Activated B cell treated with CpG ODN at 0.5 μM for 24 hours (primary cell): Measurements from ENCODE around the gene KCNMA1. TPM values are rescaled to one million over a fixed set of nuclear protein-coding genes. Genes with fewer than 3 reads are reported as not detected.

ENCODE experiments used
- ATAC-seq: fragments of 200-7000 bp; cut with Tn5 transposase; one replicate; pipeline ENCODE4 v1.10.0; 2021; ENCODE audit warnings: low read depth, mild to moderate bottlenecking, moderate library complexity
- CTCF ChIA-PET: fragments of 350-600 bp; sonication (Branson Sonifier 250); formaldehyde crosslinking; loops from one replicate; lab custom pipeline; 2021; ENCODE audit warnings: antibody characterized with exemption; lab: Charles Lee
- POLR2A ChIA-PET: fragments of 350-600 bp; sonication (Branson Sonifier 250); formaldehyde crosslinking; loops from one replicate; lab custom pipeline; 2021; ENCODE audit warnings: antibody characterized with exemption; lab: Charles Lee
- DNase-seq: peaks from one replicate; pipeline ENCODE4 v3.0.0; 2022
- H3K27ac Mint-ChIP-seq: one replicate; pipeline ENCODE4 v1.8.0; 2020; ENCODE audit warnings: mixed read lengths
- H3K27me3 Mint-ChIP-seq: one replicate; pipeline ENCODE4 v1.8.0; 2021; ENCODE audit warnings: mixed read lengths
- H3K36me3 Mint-ChIP-seq: one replicate; pipeline ENCODE4 v1.8.0; 2021; ENCODE audit warnings: low read depth, mixed read lengths
- H3K4me1 Mint-ChIP-seq: one replicate; pipeline ENCODE4 v1.8.0; 2021; ENCODE audit warnings: mixed read lengths
- H3K4me3 Mint-ChIP-seq: one replicate; pipeline ENCODE4 v1.8.0; 2020; ENCODE audit warnings: mild to moderate bottlenecking, mixed read lengths
- H3K9me3 Mint-ChIP-seq: one replicate; pipeline ENCODE4 v1.8.0; 2020; ENCODE audit warnings: mixed read lengths
- intact Hi-C: fragments of 100-400 bp; cut with micrococcal nuclease; formaldehyde crosslinking; loops from one replicate; pipeline ENCODE4 v1.15.1; 2024
- total RNA-seq: library from RNA; stranded (reverse); gene quantifications from 2 replicates; pipeline ENCODE4 v1.2.3, GENCODE V29; 2022
- TF ChIP-seq, protein P1 (sequence below): fragments of 200-600 bp; IDR thresholded peaks from one replicate; pipeline ENCODE4 v1.8.0; 2022; ENCODE audit warnings: antibody characterized with exemption, mild to moderate bottlenecking

The KCNMA1 gene
- total RNA-seq, 1 donor from 2014 or later: 3.7 TPM

DNA sequence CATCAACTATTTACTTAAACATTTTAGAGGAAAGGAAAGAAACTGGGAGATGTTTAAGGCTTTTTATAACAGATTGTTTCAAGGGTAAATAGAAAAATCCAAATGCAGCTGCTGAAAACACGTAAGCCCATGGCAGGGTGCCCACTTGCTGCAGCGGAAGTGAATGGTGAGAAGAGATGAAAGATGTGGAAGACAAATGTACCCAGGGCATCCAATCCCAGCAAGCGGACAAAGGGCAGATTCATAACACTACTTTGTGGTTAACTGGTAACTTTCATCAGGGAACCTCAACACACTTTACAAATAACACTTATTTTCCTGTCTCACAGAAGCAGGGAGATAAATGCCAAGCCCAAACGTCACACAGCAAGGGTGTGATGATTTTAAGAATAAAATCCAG lies 358.4 kb downstream of the KCNMA1 start:
- Mint-ChIP-seq H3K4me3 (no peak overlapping the region), H3K9me3 (peaks cover 3% of the 10 kb centered on the region), H3K27ac (no peak overlapping the region), H3K36me3 (no peaks in the 10 kb centered on the region), H3K4me1 (peaks cover 10% of the 10 kb centered on the region), H3K27me3 (peaks cover 22% of the 10 kb centered on the region)
- no peak for DNase-seq
- TF ChIP-seq, protein P1, sequence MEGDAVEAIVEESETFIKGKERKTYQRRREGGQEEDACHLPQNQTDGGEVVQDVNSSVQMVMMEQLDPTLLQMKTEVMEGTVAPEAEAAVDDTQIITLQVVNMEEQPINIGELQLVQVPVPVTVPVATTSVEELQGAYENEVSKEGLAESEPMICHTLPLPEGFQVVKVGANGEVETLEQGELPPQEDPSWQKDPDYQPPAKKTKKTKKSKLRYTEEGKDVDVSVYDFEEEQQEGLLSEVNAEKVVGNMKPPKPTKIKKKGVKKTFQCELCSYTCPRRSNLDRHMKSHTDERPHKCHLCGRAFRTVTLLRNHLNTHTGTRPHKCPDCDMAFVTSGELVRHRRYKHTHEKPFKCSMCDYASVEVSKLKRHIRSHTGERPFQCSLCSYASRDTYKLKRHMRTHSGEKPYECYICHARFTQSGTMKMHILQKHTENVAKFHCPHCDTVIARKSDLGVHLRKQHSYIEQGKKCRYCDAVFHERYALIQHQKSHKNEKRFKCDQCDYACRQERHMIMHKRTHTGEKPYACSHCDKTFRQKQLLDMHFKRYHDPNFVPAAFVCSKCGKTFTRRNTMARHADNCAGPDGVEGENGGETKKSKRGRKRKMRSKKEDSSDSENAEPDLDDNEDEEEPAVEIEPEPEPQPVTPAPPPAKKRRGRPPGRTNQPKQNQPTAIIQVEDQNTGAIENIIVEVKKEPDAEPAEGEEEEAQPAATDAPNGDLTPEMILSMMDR: no peak
- intact Hi-C loops: no loop called here
- CTCF ChIA-PET: no interaction called here
- POLR2A ChIA-PET: no interaction called here
- no peak for ATAC-seq

DNA sequence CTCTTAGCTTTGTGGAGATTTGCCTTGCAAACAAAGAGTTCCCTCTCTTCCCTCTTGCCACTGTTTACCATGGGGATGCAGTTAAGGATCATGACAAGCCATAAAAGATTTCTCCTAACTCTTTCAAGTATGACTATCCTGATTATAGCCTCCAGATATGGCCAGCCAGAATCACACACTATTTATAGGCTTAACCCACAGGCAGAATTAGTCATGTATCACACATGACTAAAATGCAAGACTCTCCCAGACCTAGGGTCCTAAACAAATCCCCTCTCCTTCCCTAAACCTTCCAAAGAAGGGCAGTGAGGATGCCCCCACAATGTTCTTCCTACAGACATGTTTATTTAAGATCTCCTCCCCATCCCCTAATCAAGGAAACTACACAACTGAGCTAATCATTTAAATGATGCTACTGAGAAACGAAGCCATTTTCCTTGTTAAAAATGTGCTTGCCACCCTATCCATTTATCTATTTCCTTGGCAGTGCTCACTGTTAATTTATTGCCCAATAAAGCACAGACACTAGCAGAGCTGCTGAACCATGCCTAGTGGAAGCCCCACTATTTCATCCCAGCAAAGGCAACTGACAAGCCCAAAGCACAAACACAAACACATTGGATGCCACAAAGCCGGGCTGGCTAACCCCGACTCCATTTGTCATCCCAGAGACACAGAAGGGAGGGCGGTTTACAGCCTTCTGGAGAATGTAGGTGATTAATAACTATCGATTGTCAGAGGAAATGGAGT lies 363.4 kb downstream of the KCNMA1 start:
- ChIA-PET CTCF (no interaction called here), POLR2A (no interaction called here)
- Mint-ChIP-seq H3K4me1 (no peaks in the 10 kb centered on the region), H3K36me3 (no peaks in the 10 kb centered on the region), H3K27me3 (peaks cover 4% of the 10 kb centered on the region), H3K4me3 (no peak overlapping the region), H3K9me3 (no peaks in the 10 kb centered on the region), H3K27ac (no peak overlapping the region)
- ATAC-seq (no peak), DNase-seq (no peak)
- intact Hi-C loops: no loop called here
- TF ChIP-seq, protein P1: no peak

DNA sequence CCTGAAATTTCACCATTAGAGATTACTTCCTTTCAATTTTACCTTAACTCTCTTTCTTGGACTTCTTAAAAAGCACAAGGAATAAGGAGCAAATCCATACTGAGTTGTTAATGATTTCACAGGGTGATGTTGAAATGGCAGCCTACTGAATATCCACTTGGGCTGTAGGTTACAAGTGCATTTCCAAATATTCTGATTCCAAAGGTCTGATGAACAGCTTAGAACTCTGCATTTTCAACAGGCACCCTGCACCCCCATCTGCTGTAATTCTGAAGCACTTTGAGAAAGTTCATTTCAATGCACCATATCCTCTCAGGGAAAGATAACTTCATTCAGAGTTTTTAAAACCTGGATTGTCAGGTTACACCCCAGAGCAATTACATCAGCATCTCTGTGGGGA lies 368.4 kb downstream of the KCNMA1 start:
- Mint-ChIP-seq H3K4me3 (no peak overlapping the region), H3K27ac (no peak overlapping the region), H3K27me3 (peaks cover 3% of the 10 kb centered on the region), H3K4me1 (peaks cover 18% of the 10 kb centered on the region), H3K36me3 (no peaks in the 10 kb centered on the region), H3K9me3 (no peaks in the 10 kb centered on the region)
- TF ChIP-seq, protein P1: no peak
- DNase-seq (no peak), ATAC-seq (no peak)
- intact Hi-C loops: no loop called here
- POLR2A ChIA-PET: no interaction called here
- CTCF ChIA-PET: interaction anchor here (1.4 kb wide), 1 partner anchor 443 kb away, joined by 3 read pairs; no protein-coding TSS in a partner anchor

DNA sequence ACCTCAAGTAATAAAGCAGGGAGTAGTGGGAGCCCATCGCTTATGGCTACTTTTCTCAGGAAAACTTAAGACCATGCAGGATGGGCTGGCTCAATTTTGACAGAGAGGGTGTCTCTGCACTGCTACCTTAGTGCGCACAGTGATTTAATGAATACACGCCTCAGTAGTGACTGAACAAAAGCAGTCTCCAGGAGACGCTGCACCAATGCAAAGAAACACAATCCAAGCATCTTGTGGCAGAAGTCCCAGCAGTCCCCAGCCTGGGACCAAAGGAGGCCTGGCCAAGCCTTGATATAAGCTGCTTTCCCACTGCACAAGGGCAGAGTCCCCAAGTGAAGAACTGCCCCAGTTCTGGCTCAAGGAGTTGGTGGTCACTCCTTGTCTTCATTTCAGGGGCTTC lies 368.9 kb downstream of the KCNMA1 start:
- Mint-ChIP-seq H3K36me3 (no peaks in the 10 kb centered on the region), H3K9me3 (no peaks in the 10 kb centered on the region), H3K27ac (no peak overlapping the region), H3K4me1 (peaks cover 22% of the 10 kb centered on the region), H3K27me3 (no peaks in the 10 kb centered on the region), H3K4me3 (no peak overlapping the region)
- ATAC-seq: no peak
- ChIA-PET POLR2A (no interaction called here), CTCF (no interaction called here)
- TF ChIP-seq, protein P1: no peak
- no peak for DNase-seq
- intact Hi-C loops: no loop called here

DNA sequence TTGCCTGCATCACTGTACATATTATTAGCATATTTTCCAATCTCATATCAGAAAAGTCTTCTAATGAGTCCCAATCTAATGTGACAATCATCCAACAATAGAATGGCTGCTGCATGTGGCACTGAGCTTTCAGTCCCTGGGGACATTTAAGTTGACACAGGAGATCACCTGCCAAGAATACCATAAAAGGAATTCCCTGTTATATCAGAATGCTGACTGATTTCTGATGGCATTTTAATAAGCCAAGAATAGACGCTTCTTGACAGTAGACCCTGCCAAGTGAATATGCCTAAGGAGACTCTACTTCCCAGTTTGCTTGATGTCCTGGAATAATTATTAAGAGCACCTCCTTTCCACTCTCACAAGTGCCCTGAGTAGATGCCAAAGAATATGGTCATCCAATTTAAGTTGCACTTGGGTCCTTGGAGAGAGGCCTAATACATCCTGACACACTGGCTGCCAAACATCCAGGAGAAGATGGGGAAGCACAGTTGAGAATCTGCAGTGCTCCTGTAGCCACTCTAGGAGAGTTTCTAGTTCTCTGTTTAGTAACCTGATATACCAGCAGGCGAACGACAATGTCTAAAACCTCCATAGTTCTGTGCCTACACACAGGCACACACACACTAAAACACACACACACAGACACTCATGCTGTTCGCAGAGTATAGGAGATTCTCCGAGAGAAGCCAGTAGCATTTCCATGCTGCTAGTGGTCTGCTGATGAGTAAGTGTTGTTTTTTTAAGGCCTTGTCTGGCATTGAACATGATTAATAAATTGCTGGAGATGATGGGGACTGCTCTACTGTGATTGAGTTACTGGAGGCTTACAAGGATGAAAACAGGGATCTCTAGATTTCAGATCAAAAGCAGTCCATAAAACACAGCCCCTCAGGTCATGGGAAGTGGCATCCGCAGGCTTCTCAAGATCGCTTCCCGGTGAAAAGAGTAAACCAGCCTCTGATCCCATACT lies 369.6 kb downstream of the KCNMA1 start:
- POLR2A ChIA-PET: no interaction called here
- Mint-ChIP-seq H3K4me3 (no peak overlapping the region), H3K27ac (no peak overlapping the region), H3K27me3 (no peaks in the 10 kb centered on the region), H3K9me3 (no peaks in the 10 kb centered on the region), H3K4me1 (peaks cover 27% of the 10 kb centered on the region), H3K36me3 (no peaks in the 10 kb centered on the region)
- CTCF ChIA-PET: no interaction called here
- TF ChIP-seq, protein P1: no peak
- intact Hi-C loops: no loop called here
- DNase-seq (no peak), ATAC-seq (no peak)
